AG09309 (cell line): ENCODE data around the gene FAM117A.

Source experiments
- DNase-seq: peaks from one replicate; pipeline ENCODE4 v3.0.0-alpha.2; 2010; ENCODE audit warnings: low read depth
- H3K4me3 ChIP-seq: 2 replicates; pipeline ENCODE4 v1.5.1; 2011; ENCODE audit warnings: mild to moderate bottlenecking, low read depth, low read length, moderate library complexity; ENCODE audit not compliant: control insufficient read depth
- TF ChIP-seq, protein P1 (sequence below): IDR thresholded peaks from 2 replicates; pipeline ENCODE4 v1.5.1; 2011; ENCODE audit warnings: mild to moderate bottlenecking, low read depth, low read length, inconsistent platforms; ENCODE audit not compliant: insufficient read depth, control insufficient read depth; ENCODE audit errors: missing control alignments

FAM117A gene

DNA sequence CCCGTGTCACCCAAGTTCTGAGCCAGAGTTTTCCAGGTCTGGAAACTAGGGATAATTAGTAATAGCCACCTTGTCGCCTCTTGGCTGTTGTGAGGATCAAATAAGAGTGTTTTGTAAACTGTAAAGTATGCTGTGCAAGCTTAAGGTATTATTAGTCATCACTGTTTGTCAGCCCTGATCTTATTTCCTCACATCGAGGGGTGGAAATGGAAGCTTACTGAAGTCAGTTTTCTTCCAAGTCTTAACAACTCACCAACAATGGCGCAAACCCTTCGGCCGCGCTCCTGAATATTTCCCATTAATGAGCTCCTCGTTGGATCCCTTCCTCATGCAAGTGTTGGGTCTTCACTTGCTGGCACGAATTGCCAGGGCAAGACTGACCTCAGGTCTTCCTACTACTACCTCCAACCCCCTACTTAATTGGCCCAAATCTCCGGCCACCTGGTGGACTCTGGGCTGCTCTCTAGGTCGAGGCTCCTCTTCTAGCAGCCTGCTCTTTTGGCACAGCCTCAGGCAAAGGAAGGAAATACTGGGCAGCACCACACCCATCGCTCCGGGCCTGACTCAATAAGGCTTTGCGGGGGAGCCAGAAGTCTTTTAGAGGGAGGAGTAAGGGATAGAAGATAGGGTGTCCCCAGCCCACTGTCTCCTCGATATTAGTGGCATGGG is 55.3 kb downstream of the FAM117A start:
- H3K4me3 ChIP-seq: peak overlapping the region; percentile 67
- DNase-seq: no peak
- TF ChIP-seq, protein P1, sequence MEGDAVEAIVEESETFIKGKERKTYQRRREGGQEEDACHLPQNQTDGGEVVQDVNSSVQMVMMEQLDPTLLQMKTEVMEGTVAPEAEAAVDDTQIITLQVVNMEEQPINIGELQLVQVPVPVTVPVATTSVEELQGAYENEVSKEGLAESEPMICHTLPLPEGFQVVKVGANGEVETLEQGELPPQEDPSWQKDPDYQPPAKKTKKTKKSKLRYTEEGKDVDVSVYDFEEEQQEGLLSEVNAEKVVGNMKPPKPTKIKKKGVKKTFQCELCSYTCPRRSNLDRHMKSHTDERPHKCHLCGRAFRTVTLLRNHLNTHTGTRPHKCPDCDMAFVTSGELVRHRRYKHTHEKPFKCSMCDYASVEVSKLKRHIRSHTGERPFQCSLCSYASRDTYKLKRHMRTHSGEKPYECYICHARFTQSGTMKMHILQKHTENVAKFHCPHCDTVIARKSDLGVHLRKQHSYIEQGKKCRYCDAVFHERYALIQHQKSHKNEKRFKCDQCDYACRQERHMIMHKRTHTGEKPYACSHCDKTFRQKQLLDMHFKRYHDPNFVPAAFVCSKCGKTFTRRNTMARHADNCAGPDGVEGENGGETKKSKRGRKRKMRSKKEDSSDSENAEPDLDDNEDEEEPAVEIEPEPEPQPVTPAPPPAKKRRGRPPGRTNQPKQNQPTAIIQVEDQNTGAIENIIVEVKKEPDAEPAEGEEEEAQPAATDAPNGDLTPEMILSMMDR: no peak

DNA sequence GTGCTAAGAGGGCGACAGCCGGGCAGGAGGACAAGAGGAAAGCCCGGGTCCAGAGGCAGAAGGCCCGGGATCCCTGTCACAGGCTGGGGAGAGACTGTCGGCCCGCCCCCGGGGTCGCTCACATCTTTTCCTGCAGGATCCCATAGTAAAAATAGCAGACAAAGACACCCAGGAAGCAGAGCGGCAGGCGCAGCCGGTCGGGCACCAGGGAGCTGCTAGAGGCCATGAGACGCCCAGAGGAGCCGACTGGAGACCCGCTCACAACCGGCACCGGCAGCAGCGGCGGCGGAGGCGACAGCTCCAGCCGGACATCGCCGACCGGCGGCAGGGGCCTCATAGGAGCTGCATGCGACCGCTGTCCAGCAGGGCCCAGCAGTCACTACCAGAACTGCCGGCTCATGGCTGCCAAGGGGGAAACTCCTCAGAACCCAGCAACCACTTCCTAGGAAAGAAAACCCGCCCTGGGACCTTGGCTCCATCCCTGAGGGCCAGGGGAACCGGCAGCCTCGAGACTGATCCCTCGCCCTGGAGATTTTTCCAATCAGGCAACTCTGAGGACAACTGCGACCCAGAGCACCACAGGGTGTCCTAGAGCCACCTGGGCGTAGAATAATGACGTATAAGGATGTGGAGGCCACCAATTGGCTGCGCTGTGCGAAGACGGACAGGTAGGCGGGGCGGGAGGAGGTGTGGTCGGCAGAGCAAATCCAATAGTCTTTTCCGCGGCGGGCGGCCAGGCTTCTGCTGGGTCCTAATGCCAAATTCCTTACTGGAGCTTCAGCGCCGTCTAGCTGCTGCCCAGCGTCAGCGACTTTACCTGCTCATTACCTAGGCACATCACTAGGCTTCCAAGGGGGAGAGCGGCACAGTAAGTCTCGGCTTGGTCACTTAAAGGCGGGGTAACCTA is 56.1 kb downstream of the FAM117A start, which contains the start of gene SLC35B1:
Gene SLC35B1, minus strand, starts transcription at position 357 of the 907 bp plus-strand sequence. Its CDS starts 131 bp downstream, at position 226.
- DNase-seq: peak; percentile 96
- TF ChIP-seq, protein P1: peak; percentile 94
- H3K4me3 ChIP-seq: peak within 1 kb of the TSS; percentile 67

DNA sequence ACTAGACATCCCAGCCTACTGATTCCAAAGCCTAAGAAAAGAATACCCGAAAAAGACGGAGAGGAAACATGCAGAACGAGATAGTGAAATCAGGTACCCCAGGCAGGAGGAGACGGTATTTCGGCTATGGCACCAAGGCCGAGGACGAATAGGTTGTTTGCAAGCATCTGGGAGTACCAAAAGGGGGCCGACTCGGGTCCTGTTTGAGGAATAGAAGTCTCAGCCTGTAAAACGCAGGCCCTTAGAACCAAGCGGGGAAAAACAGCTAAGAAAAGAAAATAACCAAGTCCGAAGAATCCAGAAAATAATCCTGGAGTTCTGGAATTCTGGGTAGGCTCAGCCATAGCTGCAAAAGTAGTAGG is 56.7 kb downstream of the FAM117A start:
- DNase-seq: no peak
- TF ChIP-seq, protein P1: no peak
- peak overlapping the region; percentile 67 for H3K4me3 ChIP-seq

DNA sequence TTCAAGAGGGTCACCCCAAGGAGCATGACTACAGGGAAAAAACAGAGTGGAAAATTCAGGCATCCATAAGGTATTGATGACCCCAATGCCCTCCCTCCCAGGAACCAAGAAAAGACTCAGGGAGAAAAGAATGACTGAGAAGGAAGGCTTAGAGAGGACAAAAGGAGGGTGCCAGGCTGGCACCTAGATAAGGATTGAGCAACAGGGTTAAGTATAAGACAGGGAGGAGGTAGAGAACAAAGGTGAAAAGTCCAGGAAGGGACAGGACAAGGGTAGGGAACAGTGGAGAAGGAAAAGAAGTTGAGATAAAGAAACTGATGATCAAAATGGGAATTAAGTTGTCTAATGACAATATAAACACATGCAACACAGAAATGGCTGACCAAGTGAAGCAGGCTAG is 58.7 kb downstream of the FAM117A start:
- TF ChIP-seq, protein P1: no peak
- DNase-seq: no peak
- no peak overlapping the region for H3K4me3 ChIP-seq

DNA sequence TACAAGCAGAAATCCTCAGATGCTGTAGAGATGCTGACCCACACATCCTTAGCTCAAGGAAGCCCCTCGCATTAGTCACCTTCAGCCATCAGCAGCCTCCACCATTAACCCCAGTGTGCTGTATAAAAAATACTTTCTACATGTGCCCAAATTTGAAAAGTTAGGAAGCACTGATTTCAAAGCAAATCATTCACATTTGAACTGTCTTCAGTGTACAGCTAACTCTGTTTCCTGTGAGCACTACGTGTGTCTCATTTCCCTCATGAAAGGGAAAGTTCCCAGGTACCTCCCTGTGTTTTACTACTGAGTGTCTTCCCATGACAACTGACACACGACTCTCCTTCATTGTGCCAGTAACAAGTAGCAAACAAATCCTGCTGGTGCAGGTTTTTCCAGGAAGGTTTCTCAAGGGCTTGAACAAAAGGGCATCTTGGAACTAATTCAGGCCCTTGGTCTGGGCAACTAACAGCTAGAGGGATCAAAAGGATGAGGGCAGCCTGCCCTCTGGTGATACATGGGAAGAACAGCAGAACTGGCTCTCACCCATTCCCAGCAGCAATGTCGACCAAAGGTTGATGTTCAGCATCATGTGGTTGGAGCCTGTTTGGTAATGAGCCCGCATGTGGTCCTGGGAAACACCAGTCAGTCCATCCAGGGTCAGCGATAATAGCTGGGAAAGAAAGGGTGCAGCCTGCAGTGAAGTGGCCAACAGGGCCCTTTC is 60.2 kb downstream of the FAM117A start:
- DNase-seq: peak; percentile 11
- TF ChIP-seq, protein P1: peak; percentile 56

DNA sequence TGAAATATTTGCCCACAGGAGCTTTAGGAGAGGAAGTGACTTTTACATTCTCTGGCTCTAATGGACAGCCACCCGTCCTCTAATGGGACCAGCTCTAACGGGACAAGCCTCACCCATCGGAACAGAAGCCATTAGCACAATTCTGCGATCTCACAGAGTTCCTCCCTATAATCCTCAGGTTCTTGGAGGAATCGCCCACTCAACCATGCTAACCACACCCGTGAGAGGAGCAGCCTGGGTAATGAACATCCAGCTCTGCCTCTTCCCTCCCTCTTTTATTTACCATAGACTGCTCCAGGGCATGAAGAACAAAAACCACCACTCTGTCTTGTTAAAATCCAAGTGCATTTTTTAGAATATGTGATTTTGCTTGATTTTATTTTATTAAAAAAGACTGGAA is 63.0 kb downstream of the FAM117A start:
- TF ChIP-seq, protein P1: no peak
- no peak for DNase-seq

More for the DNA sequence above, 60.2 kb downstream of the FAM117A start:
- no peak overlapping the region for H3K4me3 ChIP-seq

More for the DNA sequence above, 63.0 kb downstream of the FAM117A start:
- H3K4me3 ChIP-seq: no peak overlapping the region
